Subcutaneous adipose tissue (tissue), 4 donors: ENCODE measurements around the gene PTGES3L. TPM values are rescaled to one million over a fixed set of nuclear protein-coding genes. Genes with fewer than 3 reads are reported as not detected.

Experiments used
- CTCF ChIP-seq: fragments of 450-650 bp; IDR thresholded peaks from one replicate; pipeline ENCODE4 v1.5.1; 2016; ENCODE audit warnings: low read depth, mild to moderate bottlenecking, control low read depth, antibody characterized with exemption, moderate library complexity
- total RNA-seq, 4 donors: library from RNA; depleted of rRNA; stranded (reverse); fragments of >200 nt; gene quantifications; one replicate each; pipeline ENCODE4 v1.1.0, GENCODE V29; 2016

PTGES3L gene
- total RNA-seq, 4 donors from 2014 or later = not detected

GRCh38 chr17:43011728-43012472 lies 32.0 kb upstream of the PTGES3L start:
- no peak for TF ChIP-seq CTCF

GRCh38 chr17:43010667-43011308 lies 30.9 kb upstream of the PTGES3L start:
- TF ChIP-seq CTCF = no peak

- no peak for TF ChIP-seq CTCF
Observed at GRCh38 chr17:43006639-43007551, 27.0 kb upstream of the PTGES3L start, which contains the start of gene IFI35. TSS of gene IFI35 (plus strand) at chr17:43006784. CDS start at chr17:43006948, 164 bp downstream.

- TF ChIP-seq CTCF = no peak
Observed at GRCh38 chr17:43003542-43004172, 23.8 kb upstream of the PTGES3L start.

- no peak for TF ChIP-seq CTCF
Observed at GRCh38 chr17:42999003-42999525, 19.2 kb upstream of the PTGES3L start.

GRCh38 chr17:42997984-42998938 lies 18.4 kb upstream of the PTGES3L start, which contains the start of gene RPL27:
TSS of gene RPL27 (plus strand) at chr17:42998419. CDS start at chr17:42998751, 332 bp downstream.
- no peak for TF ChIP-seq CTCF
